HG03097 (cell line): ENCODE results near the gene FAM3C.
A peak's percentile ranks its signal among the peaks of the same experiment; 100 is the strongest.

Experiments used
- ATAC-seq: cut with Tn5 transposase; IDR thresholded peaks from one replicate; pipeline ENCODE4 v1.9.1; 2021; ENCODE audit not compliant: unreplicated experiment, low FRiP score

Gene FAM3C

DNA sequence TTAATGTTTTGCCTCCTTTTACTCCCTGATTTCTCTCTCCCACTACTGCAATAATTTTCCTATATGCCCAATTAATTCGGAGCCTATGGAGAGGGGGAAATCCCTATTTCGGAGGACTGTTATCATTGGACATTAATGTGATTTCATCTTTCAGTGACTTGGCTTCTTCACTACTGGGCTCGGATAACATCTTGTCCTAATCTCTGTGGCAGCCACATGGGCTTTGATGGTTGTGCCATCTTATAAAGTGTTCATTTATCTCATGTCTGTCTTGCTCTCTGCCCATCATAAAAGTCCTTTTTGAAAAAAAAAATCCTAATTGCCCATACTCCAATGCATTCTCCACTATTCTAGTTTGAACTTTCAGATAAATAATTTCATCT is 15.5 kb upstream of the FAM3C start:
- ATAC-seq, result no peak

DNA sequence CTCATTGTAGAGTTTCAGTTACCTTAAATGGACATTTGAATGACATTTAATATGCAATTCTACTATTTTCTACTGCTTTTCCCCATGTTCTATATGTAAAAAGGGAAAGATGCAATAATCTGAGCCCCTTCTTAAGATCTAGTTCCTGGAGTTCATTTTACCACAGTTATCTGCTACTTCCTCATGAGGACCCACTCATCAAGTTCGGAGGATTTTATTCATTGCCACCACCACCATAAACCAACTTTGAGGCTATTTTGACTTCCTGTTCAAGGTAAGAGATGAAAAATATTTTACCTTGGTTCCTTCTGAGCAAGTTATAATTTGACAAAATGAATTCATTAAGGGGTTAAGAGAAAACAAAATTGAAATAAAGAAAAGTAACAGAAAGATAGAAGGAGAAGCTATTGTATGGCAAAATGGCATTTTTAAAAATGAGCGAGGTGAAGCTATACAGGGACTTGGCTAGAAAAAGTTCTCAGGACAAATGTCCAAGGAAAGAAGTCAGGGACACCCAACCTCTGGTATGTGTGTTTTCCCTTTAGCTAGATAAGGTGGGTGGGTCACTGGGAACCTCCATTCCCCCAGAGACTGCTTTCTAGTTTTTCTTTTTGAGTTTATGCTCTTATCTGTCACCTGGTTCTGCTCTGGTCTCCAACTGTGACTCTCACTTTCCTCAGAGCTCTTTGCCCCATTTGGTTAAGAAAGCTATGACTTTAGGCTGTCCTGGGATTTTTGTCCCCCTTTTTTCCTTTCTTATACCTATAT is 14.9 kb upstream of the FAM3C start:
- ATAC-seq, result no peak

DNA sequence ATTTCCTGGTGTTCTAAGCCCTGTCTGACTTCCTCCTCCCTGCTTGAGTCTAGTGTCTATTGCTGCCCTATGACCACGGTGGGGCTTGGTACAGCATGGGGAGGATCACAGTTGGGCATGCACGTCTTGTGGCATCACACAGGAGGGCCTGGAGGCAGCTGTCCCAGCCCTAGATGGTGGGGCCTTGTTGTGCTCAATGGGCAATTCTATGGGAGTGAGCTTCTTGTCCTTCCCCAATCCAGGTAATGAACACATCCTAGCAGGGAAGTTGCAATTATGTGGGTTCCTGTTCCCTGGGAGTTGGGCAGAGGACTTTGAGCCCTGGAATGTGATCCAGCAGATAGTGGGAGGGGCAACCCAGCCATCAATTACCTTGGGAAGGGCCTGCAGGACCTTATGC is 10.8 kb upstream of the FAM3C start:
- ATAC-seq, result no peak

- ATAC-seq, result no peak
These were observed 10.4 kb upstream of the FAM3C start for GRCh38 chr7:121406461-121406860.

- no peak for ATAC-seq
These were observed 8.2 kb upstream of the FAM3C start for GRCh38 chr7:121404348-121404747.

DNA sequence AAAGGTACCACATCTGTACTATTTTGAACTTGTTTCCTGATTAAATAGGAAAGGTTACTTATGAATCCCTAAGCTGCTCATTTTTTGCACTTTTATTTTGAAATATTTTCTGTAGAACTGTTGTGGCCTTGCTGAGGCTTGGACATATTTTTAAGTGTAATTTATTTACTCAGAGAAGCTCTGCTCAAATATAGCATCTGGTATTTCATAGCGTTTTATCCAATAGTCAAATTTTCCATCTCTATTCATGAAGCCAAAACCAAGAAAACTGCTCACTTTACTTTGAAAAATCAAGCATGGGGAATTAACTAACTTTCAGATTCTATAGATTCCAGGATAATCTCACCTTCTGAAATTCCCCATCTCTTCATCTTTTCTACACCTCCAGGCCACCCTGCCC is 6.6 kb upstream of the FAM3C start:
- ATAC-seq, result no peak

GRCh38 chr7:121401896-121402295 is 5.8 kb upstream of the FAM3C start:
- ATAC-seq, result no peak

DNA sequence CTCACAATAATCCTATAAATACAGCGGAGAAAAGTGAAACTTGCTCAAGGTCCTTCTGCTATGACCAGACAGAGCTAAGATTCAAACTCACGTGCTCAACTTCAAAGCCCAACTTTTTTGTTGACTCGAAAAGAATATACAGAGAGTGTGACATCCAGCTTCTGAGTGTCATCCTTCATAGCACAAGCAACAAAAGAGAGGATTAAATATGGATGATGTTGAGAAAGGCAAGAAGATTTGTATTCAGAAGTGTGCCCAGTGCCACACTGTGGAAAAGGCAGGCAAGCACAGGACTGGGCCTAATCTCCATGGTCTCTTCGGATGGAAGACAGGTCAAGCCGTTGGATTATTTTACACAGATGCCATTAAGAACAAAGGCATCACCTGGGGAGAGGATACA is 2.1 kb upstream of the FAM3C start:
- no peak for ATAC-seq

GRCh38 chr7:121397822-121398221 is 1.7 kb upstream of the FAM3C start:
- no peak for ATAC-seq

- no peak for ATAC-seq
These were observed 1.3 kb upstream of the FAM3C start for GRCh38 chr7:121397361-121397760.

- ATAC-seq, result peak; percentile 33
These were observed 581 bp downstream of the FAM3C start for GRCh38 chr7:121395494-121395960.

GRCh38 chr7:121394709-121395140 is 1.4 kb downstream of the FAM3C start:
- ATAC-seq, result no peak

DNA sequence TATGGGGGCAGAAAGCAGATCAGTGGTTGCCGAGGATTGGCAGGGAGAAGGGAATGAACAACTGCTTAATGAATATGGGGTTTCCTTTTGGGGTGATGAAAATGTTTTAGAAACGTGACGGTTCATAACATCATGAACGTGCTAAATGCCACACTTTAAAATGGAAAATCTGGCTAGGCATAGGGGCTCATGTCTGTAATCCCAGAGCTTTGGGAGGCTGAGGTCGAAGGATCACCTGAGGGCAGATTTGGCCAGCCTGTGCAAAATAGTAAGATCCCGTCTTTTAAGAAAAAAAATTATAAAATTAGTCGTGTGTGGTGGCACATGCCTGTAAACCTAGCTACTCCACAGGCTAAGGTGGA is 3.1 kb downstream of the FAM3C start:
- no peak for ATAC-seq

GRCh38 chr7:121392277-121393004 is 3.7 kb downstream of the FAM3C start:
- no peak for ATAC-seq

- no peak for ATAC-seq
These were observed 4.4 kb downstream of the FAM3C start for GRCh38 chr7:121391686-121392085.

DNA sequence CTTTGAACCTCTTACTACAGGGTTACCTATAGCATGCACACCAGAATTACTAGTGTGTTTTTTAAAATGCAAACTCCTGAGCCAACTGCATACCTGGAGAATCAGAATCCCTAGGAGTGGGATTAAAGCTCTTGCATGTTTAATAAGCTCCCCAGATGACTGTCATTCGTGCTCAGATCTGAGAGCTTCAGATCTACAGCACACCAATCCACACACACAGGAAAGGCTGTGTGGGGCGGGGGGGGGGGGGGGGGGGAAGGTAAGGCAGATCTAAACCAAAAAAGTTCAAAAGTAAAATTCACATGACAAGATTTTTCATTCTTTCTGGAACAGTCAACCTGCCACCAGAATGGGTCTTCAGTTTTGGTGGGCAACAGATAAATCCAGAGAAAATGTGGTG is 5.5 kb downstream of the FAM3C start:
- no peak for ATAC-seq

GRCh38 chr7:121390109-121390508 is 6.0 kb downstream of the FAM3C start:
- no peak for ATAC-seq

DNA sequence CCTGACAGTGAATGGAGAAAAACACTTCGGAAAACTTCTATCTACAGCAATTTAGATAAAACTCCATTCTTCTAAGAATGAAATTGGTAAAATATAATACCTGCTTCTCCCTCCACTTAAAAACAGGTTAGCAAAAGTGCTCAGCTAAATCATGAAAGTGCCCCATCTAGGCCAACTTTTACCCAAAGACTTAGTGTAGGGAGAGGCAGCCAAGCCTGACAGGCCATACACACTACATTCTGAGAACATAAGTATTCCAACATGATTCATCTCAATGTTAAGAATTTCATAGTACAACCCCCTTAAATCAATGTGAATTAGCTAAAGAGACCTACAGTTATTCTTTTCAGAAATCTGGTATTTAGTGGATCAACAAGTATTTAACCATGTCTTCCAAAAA is 7.2 kb downstream of the FAM3C start:
- ATAC-seq, result no peak

- ATAC-seq, result peak; percentile 83
These were observed 10.3 kb downstream of the FAM3C start for GRCh38 chr7:121385800-121386179.

- ATAC-seq, result no peak
These were observed 10.9 kb downstream of the FAM3C start for GRCh38 chr7:121385056-121385799.

DNA sequence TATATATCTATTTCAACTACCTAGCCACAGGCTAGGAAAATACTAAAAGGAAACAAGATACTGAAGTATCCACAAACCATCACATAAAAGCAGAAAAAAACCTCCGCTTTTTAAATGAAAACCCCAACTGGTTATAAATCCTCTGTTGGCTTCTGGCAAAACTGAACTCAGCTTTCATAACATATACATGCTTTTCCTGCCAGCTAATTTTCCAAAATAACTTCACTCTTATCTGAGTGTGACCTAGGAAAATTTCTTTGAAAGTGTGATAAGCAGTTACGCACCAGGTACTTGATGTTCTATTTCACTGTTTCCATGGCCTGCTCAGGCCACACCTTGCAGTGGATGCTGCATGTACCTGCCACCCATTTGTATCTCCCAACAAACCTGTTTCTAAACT is 11.8 kb downstream of the FAM3C start:
- ATAC-seq, result no peak
